CD14-positive monocyte (primary cell): Measurements from ENCODE around the gene RAB3IP. TPM values are rescaled to one million over a fixed set of nuclear protein-coding genes. Genes with fewer than 3 reads are reported as not detected.

Experiments
- DNase-seq, 3 donors: peaks; one replicate each; pipeline ENCODE4 v3.0.0-alpha.2; 2011 to 2022
- H2AFZ ChIP-seq: 2 replicates; pipeline ENCODE4 v1.6.0; 2012; ENCODE audit warnings: mild to moderate bottlenecking, low read depth, low read length, inconsistent platforms; ENCODE audit not compliant: insufficient read depth, poor library complexity, severe bottlenecking
- H3K27ac ChIP-seq, 2 donors: 1 replicate in 1 of 2; 2 replicates in 1 of 2; pipeline ENCODE4 v1.5.1; 2012 to 2013; ENCODE audit warnings: low read length in 2 of 2, control low read depth in 1 of 2, inconsistent platforms in 1 of 2, low read depth in 1 of 2, mild to moderate bottlenecking in 1 of 2
- H3K27me3 ChIP-seq, 2 donors: one replicate each; pipeline versions ENCODE4 v1.6.0 to v1.6.1; 2011 to 2013; ENCODE audit warnings: low read length in 2 of 2; ENCODE audit not compliant: control insufficient read depth in 2 of 2, insufficient read depth in 2 of 2
- H3K36me3 ChIP-seq, 2 donors: replicated peaks in 1 of 2; 1 replicate in 1 of 2; 2 replicates in 1 of 2; pipeline versions ENCODE4 v1.5.1 to v1.6.1; 2012 to 2013; ENCODE audit warnings: low read length in 2 of 2, control low read depth in 1 of 2, inconsistent platforms in 1 of 2, mild to moderate bottlenecking in 1 of 2; ENCODE audit not compliant: insufficient read depth in 2 of 2, control insufficient read depth in 1 of 2
- H3K4me1 ChIP-seq, 2 donors: 1 replicate in 1 of 2; 2 replicates in 1 of 2; pipeline versions ENCODE4 v1.5.1 to v1.6.1; 2012 to 2013; ENCODE audit warnings: low read length in 2 of 2, control low read depth in 1 of 2, inconsistent platforms in 1 of 2, mild to moderate bottlenecking in 1 of 2, moderate library complexity in 1 of 2; ENCODE audit not compliant: insufficient read depth in 2 of 2, control insufficient read depth in 1 of 2
- H3K4me2 ChIP-seq: replicated peaks from 2 replicates; pipeline ENCODE3; 2012; ENCODE audit warnings: low read length, moderate library complexity, mild to moderate bottlenecking; ENCODE audit not compliant: poor library complexity, severe bottlenecking; ENCODE audit errors: extremely low read depth
- H3K4me3 ChIP-seq, 3 experiments: fragments of 200-600 bp in 1 of 3; sonication (generic) in 1 of 3; replicated peaks in 1 of 3; 1 replicate in 2 of 3; 2 replicates in 1 of 3; pipeline ENCODE4 v1.5.1; 2011 to 2013; ENCODE audit warnings: low read length in 3 of 3, mild to moderate bottlenecking in 3 of 3, control low read depth in 2 of 3, low read depth in 2 of 3, inconsistent platforms in 1 of 3, moderate library complexity in 1 of 3
- H3K79me2 ChIP-seq: 2 replicates; pipeline ENCODE4 v1.6.0; 2012; ENCODE audit warnings: mild to moderate bottlenecking, control low read depth, inconsistent platforms, low read length, moderate library complexity; ENCODE audit not compliant: insufficient read depth
- H3K9ac ChIP-seq: 2 replicates; pipeline ENCODE4 v1.6.0; 2017; ENCODE audit warnings: low read length, mild to moderate bottlenecking; ENCODE audit not compliant: insufficient read depth, poor library complexity, severe bottlenecking
- H3K9me3 ChIP-seq, 2 donors: replicated peaks in 1 of 2; 1 replicate in 1 of 2; 2 replicates in 1 of 2; pipeline versions ENCODE4 v1.5.1 to v1.6.1; 2012 to 2013; ENCODE audit warnings: low read length in 2 of 2, control low read depth in 1 of 2; ENCODE audit not compliant: control insufficient read depth in 1 of 2, insufficient read depth in 1 of 2
- H4K20me1 ChIP-seq: 2 replicates; pipeline ENCODE4 v1.6.0; 2012; ENCODE audit warnings: mild to moderate bottlenecking, low read length, control low read depth, moderate library complexity; ENCODE audit not compliant: insufficient read depth
- H3K27ac Mint-ChIP-seq, 7 donors: one replicate each; pipeline ENCODE4 v1.8.0; 2020; ENCODE audit warnings: mild to moderate bottlenecking in 7 of 7, mixed read lengths in 7 of 7, moderate library complexity in 6 of 7, inconsistent platforms in 2 of 7
- H3K27me3 Mint-ChIP-seq, 3 donors: one replicate each; pipeline ENCODE4 v1.8.0; 2021 to 2022; ENCODE audit warnings: low read depth in 3 of 3, mild to moderate bottlenecking in 3 of 3, mixed read lengths in 3 of 3, moderate library complexity in 3 of 3, inconsistent platforms in 1 of 3
- H3K36me3 Mint-ChIP-seq, 2 donors: one replicate each; pipeline ENCODE4 v1.8.0; 2020; ENCODE audit warnings: mixed read lengths in 2 of 2, inconsistent platforms in 1 of 2, mild to moderate bottlenecking in 1 of 2
- H3K4me1 Mint-ChIP-seq: one replicate; pipeline ENCODE4 v1.8.0; 2020; ENCODE audit warnings: mild to moderate bottlenecking, mixed read lengths
- H3K4me3 Mint-ChIP-seq, 2 donors: one replicate each; pipeline ENCODE4 v1.8.0; 2020; ENCODE audit warnings: mild to moderate bottlenecking in 2 of 2, mixed read lengths in 2 of 2, moderate library complexity in 1 of 2
- H3K9me3 Mint-ChIP-seq, 7 donors: one replicate each; pipeline ENCODE4 v1.8.0; 2020 to 2022; ENCODE audit warnings: mixed read lengths in 7 of 7, mild to moderate bottlenecking in 6 of 7, moderate library complexity in 6 of 7, inconsistent platforms in 2 of 7
- WGBS: methylation state at CpG from one replicate; pipeline ENCODE4 v1.1.5; 2013; ENCODE audit warnings: missing lambda C conversion rate; ENCODE audit not compliant: insufficient coverage; 5-methylcytosine and 5-hydroxymethylcytosine counted together
- intact Hi-C, 2 donors: fragments of 100-400 bp; cut with micrococcal nuclease; formaldehyde crosslinking; loops; one replicate each; pipeline versions ENCODE4 v1.15.0 to v1.15.1; 2023
- polyA plus RNA-seq, 3 donors: library from polyadenylated mRNA; depleted of rRNA in 1 of 3; unstranded in 2 of 3; stranded (reverse) in 1 of 3; fragments of 300-500 nt in 2 of 3; fragments of >200 nt in 1 of 3; fragmentation: Illumina TruSeq in 2 of 3; gene quantifications; 1 replicate in 2 of 3; 2 replicates in 1 of 3; pipeline ENCODE4 v1.2.3, GENCODE V29; 2012 to 2021
- TF ChIP-seq, protein P1 (sequence below): fragments of 200-600 bp; IDR thresholded peaks from one replicate; pipeline ENCODE4 v1.8.0; 2022; ENCODE audit warnings: antibody characterized with exemption, mild to moderate bottlenecking

Gene RAB3IP
- polyA plus RNA-seq, 3 donors: 8.2 to 14.8 (median 9.4) TPM

DNA sequence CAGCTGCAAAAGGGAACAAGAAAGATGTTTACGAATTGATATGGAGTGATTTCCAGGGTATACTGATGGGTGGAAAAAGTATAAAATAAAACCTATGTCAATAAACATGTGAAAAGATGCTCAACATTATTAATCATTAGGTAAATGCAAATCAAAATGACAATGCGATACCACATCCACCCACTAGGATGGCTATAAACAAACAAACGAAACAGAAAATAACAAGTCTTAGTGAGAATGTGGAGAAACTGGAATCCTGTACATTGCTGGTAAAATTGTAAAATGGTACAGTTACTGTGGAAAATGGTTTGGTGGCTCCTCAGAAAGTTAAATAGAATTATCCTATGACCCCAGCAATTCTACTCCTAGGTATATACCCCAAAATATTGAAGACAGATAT lies 30.0 kb upstream of the RAB3IP start:
- TF ChIP-seq, protein P1, sequence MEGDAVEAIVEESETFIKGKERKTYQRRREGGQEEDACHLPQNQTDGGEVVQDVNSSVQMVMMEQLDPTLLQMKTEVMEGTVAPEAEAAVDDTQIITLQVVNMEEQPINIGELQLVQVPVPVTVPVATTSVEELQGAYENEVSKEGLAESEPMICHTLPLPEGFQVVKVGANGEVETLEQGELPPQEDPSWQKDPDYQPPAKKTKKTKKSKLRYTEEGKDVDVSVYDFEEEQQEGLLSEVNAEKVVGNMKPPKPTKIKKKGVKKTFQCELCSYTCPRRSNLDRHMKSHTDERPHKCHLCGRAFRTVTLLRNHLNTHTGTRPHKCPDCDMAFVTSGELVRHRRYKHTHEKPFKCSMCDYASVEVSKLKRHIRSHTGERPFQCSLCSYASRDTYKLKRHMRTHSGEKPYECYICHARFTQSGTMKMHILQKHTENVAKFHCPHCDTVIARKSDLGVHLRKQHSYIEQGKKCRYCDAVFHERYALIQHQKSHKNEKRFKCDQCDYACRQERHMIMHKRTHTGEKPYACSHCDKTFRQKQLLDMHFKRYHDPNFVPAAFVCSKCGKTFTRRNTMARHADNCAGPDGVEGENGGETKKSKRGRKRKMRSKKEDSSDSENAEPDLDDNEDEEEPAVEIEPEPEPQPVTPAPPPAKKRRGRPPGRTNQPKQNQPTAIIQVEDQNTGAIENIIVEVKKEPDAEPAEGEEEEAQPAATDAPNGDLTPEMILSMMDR: no peak
- no CpG with 5 or more reads among the region's 3 CpGs for WGBS

DNA sequence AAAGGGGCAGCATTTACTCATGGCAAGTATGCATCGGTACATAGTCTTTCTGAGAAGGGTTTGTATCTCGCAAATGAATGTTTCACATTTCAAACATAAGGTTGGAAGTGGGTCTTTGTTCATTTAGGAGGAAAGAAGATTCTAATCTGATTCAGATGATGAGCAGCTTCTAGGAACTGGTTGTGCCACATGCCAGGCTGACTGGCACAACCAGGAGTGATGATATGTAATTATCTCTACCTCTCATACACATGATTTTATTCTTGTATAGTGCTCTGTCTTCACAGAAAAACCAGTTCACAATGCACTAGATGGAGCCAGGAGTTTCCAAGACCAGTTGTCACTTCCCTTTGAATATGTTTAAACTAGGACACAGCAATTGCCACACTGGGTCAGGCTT lies 25.8 kb upstream of the RAB3IP start:
- Mint-ChIP-seq H3K27me3 (no peaks in the 10 kb centered on the region), H3K36me3 (no peaks in the 10 kb centered on the region), H3K27ac (no peak overlapping the region), H3K4me1 (no peaks in the 10 kb centered on the region), H3K4me3 (no peak overlapping the region), H3K9me3 (peaks cover 0 to 2% (median 0%) of the 10 kb centered on the region in 7 donors)
- Histone ChIP-seq H3K4me1 (no peaks in the 10 kb centered on the region), H3K79me2 (no peaks in the 10 kb centered on the region), H3K9ac (no peak overlapping the region), H4K20me1 (no peaks in the 10 kb centered on the region), H3K9me3 (no peaks in the 10 kb centered on the region), H2AFZ (no peak overlapping the region), H3K27me3 (peaks cover 0 to 2% of the 10 kb centered on the region in 2 donors), H3K4me2 (no peak overlapping the region), H3K27ac (no peak overlapping the region), H3K36me3 (no peaks in the 10 kb centered on the region), H3K4me3 (no peak overlapping the region)
- DNase-seq: no peak
- TF ChIP-seq, protein P1: no peak
- intact Hi-C loops: no loop called here
- no CpG with 5 or more reads among the region's 2 CpGs for WGBS

More for the DNA sequence above, 30.0 kb upstream of the RAB3IP start:
- intact Hi-C loops: no loop called here
- DNase-seq: no peak
- Mint-ChIP-seq H3K36me3 (no peaks in the 10 kb centered on the region), H3K4me3 (no peak overlapping the region), H3K9me3 (peaks cover 0 to 5% (median 2%) of the 10 kb centered on the region in 7 donors), H3K27ac (no peak overlapping the region), H3K4me1 (no peaks in the 10 kb centered on the region), H3K27me3 (peaks cover 0 to 2% (median 0%) of the 10 kb centered on the region in 3 donors)
- Histone ChIP-seq H4K20me1 (no peaks in the 10 kb centered on the region), H3K9me3 (no peaks in the 10 kb centered on the region), H3K9ac (no peak overlapping the region), H3K36me3 (no peaks in the 10 kb centered on the region), H3K4me3 (no peak overlapping the region), H3K27me3 (peaks cover 0 to 2% of the 10 kb centered on the region in 2 donors), H3K4me1 (no peaks in the 10 kb centered on the region), H3K4me2 (no peak overlapping the region), H3K27ac (no peak overlapping the region), H2AFZ (no peak overlapping the region), H3K79me2 (no peaks in the 10 kb centered on the region)
